GM18867 (cell line): ENCODE results near the gene THY1.

Experiments used
- ATAC-seq: cut with Tn5 transposase; IDR thresholded peaks from one replicate; pipeline ENCODE4 v1.9.1; 2021; ENCODE audit warnings: mild to moderate bottlenecking, moderate library complexity; ENCODE audit not compliant: unreplicated experiment

THY1 gene

DNA sequence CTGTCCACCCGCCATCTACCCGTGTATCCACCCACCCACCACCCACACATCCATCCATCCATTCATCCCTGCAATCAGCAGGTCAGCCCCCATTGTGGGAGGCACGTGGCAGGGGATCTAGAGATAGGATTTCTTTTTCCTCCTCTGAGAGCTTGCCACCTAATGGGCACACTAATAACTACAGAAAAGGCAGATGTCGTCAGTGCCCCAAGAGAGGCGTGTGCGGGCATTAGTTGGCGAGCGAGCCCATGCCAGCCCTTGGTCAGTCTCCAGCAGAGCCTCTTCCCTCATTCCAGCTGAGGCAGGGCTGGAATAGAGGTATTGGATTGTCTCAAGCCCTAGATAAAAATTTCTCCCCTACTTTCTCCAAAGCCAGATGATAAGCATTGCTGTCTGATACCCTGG is 51.2 kb downstream of the THY1 start:
- ATAC-seq: no peak

DNA sequence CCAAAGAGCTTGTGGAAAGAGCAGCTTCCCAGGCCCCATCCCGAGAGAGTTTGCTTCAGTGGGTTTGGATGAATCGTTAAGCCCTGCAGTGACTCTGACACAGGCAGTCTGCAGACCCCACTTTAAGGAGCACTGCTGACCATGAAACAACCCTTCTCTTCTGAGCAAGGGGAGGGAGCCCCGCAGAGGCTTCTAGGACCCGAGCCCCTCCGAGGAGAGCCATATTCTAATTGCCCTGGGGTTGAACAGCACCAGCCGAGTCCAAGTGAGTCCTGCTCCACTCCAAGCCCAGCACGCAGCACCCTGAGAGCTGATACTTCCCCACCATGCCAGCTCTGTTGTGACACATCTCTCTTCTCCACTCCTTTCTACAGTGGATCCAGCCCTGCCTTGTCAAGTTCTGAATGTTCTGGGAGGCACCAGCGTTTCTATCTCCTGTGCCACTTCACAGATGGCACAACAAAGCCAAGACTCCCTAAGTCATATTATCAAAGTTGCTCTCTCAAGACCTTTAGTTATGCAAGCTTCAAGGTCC is 51.8 kb downstream of the THY1 start:
- ATAC-seq: no peak

DNA sequence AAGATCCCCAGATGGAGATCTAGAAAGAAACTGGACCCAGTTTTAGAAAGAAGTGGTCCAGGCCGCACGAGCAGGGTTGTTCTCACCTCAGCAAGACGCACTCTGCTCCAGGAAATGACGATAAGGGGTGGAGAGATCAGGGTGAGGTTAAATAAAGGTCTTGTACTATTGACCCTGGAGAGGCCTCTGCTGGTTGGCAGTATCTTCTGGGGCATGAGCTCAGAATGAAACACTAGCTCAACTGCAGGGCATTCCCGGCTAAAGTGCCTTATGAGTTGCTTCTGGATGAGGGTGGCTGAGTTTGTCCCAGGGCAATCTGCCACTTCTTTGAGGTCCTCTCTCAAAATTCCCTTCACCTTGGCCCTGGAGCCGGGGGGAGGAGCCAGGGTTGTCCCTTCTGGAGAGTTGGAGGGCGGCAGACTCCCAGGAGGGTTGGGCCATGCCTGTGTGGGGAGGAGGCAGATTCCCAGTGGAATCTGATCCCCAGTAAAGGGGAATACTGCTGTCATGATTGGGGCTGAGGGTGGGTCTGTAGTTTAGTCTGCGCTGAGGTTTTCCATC is 52.4 kb downstream of the THY1 start:
- peak; percentile 72 for ATAC-seq

- ATAC-seq: no peak
Observed at GRCh38 chr11:119369132-119369925, 53.6 kb downstream of the THY1 start.

DNA sequence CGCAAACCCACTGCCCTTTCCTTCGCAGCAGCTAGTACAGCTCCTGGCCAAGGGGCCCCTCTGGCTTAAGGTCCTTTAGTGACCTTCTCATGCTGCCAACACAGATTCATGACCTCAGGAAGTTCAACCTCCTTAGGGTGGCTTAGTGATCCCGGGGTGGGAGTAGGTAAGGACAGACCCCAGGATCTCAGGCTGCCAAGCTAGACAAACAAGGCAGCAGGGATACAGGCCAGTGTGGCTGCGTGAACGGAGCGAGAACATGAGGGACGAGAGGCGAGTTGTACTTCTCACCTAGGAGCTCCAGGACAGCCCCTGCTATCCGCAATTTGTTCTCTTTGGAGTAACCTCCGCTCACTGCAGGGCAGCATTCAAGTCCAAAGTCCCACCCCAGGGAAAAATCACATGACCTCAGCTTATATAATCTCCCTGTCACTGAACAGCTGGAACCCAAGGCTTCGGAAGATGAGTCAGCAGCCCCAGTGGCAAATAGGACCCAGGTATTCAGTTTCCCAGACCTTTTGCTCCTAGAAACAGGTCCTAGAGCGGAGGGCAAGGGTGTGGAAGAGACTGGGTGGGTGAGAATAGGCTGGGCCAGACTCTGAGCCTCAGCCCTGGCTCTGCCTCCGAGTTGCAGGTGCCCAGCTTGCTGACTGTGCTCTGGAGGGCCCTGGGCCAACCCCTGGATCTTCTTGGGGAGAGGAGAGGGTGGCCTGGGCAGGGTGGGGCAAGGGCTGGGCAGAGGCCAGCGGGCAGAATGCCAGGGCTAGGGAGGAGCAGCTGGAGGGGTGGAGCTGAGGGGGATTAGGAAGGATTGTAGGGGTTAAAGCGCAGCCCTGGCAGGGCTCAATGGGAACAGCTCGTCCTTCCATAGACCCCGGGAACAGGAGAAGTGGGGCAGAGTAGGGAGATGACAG is 54.6 kb downstream of the THY1 start:
- no peak for ATAC-seq

- no peak for ATAC-seq
Observed at GRCh38 chr11:119367661-119368120, 55.3 kb downstream of the THY1 start.
